Measurements from ENCODE around the gene TBC1D9B.

DNA sequence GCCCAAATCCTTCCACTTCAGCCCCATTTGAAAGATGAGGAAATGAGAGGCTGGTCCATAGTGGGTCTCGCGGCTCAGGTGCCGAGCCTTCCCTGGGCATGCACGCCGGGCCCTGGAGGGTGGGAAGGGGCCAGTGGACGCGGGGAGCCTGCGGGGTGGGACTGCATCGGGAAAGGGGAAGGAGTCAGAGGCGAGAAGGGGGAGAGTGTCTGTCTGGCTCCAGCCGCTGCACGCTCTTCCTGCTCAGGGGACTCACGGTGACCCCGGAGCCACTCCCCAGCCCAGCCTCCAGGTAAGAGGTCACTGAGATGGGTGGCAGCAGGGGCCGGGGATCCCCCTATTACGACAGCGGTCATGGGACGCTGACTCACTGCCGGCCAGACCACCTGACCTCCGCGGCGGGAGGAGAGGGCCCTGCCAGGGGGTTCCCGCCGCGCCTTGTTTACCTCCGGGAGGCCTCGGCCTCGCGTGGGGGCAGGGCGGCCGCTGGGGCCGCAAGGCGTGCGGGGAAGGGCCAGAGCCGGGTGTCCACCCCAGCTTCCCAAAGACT, 88.9 kb downstream of the TBC1D9B start:
- TF ChIP-seq, protein P1, sequence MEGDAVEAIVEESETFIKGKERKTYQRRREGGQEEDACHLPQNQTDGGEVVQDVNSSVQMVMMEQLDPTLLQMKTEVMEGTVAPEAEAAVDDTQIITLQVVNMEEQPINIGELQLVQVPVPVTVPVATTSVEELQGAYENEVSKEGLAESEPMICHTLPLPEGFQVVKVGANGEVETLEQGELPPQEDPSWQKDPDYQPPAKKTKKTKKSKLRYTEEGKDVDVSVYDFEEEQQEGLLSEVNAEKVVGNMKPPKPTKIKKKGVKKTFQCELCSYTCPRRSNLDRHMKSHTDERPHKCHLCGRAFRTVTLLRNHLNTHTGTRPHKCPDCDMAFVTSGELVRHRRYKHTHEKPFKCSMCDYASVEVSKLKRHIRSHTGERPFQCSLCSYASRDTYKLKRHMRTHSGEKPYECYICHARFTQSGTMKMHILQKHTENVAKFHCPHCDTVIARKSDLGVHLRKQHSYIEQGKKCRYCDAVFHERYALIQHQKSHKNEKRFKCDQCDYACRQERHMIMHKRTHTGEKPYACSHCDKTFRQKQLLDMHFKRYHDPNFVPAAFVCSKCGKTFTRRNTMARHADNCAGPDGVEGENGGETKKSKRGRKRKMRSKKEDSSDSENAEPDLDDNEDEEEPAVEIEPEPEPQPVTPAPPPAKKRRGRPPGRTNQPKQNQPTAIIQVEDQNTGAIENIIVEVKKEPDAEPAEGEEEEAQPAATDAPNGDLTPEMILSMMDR (IDR thresholded peaks at IDR 0.05; ENCODE audit: poor library complexity), result no peak
- no peak for TF ChIP-seq EZH2phosphoT487 (IDR thresholded peaks at IDR 0.05; ENCODE audit: low read depth, severe bottlenecking, unreplicated experiment)

Measured in hepatocyte (in vitro differentiated cells).